ENCODE measurements around the gene FCRL5. TPM values are rescaled to one million over a fixed set of nuclear protein-coding genes. Genes with fewer than 3 reads are reported as not detected.

Gene FCRL5
- total and polyA plus RNA-seq, 10 of the 15 experiments (the other 5 are each of a cell fraction or from before 2014, with no cell fraction given): 1.1 to 136 (median 7.0) TPM

- no peak for TF ChIP-seq BCL3 (IDR thresholded peaks at IDR 0.05; ENCODE audit: borderline replicate concordance, insufficient read depth, low read depth, low read length, poor library complexity, severe bottlenecking)
- TF ChIP-seq RAD21 (IDR thresholded peaks at IDR 0.05; ENCODE audit: insufficient read depth, low read depth, low read length): no peak
- TF ChIP-seq RFX5 (IDR thresholded peaks at IDR 0.05; ENCODE audit: low read depth, low read length): no peak
- 0 out of 2 replicates have a peak, but pooled peaks have one; percentile 20 for TF ChIP-seq RELB (IDR thresholded peaks at IDR 0.05; ENCODE audit: low read depth)
- no peak for TF ChIP-seq CTCF (IDR thresholded peaks at IDR 0.05 in 2 of 3, conservative IDR thresholded peaks at IDR 0.05 in 1 of 3; ENCODE audit: control insufficient read depth in 2 of 3, extremely low read depth in 1 of 3, insufficient read depth in 1 of 3, low read depth in 3 of 3, low read length in 3 of 3)
- peak; percentile 73 for TF ChIP-seq EED (IDR thresholded peaks at IDR 0.05; ENCODE audit: low read depth)
- no peak for TF ChIP-seq GATAD2B (conservative IDR thresholded peaks at IDR 0.05; ENCODE audit: low read depth)
- no peak for TF ChIP-seq TAF1 (IDR thresholded peaks at IDR 0.05; ENCODE audit: borderline replicate concordance, low read depth, low read length)
- TF ChIP-seq SPI1 (IDR thresholded peaks at IDR 0.05; ENCODE audit: borderline replicate concordance, insufficient read depth, low read depth, low read length): peak; percentile 29; the same call in 1 of the 2 replicates
- no peak for TF ChIP-seq BCLAF1 (IDR thresholded peaks at IDR 0.05)
- TF ChIP-seq ZZZ3 (IDR thresholded peaks at IDR 0.05; ENCODE audit: control insufficient read depth, insufficient read length, low read depth): no peak
- TF ChIP-seq CBFB (IDR thresholded peaks at IDR 0.05; ENCODE audit: low read depth): peak; percentile 72; the same call in 1 of the 2 replicates
- no peak for TF ChIP-seq KAT2A (conservative IDR thresholded peaks at IDR 0.05; ENCODE audit: control insufficient read depth, low read depth, low read length)
- TF ChIP-seq SMAD5 (IDR thresholded peaks at IDR 0.05; ENCODE audit: low read depth): no peak
- TF ChIP-seq EGR1 (IDR thresholded peaks at IDR 0.05; ENCODE audit: borderline replicate concordance in 1 of 2, low read depth in 2 of 2, low read length in 2 of 2): no peak
- no peak for TF ChIP-seq FOS (IDR thresholded peaks at IDR 0.05; ENCODE audit: borderline replicate concordance, extremely low read depth, insufficient read length)
- 0 out of 2 replicates have a peak, but pooled peaks have one; percentile 35 for TF ChIP-seq ZBED1 (IDR thresholded peaks at IDR 0.05; ENCODE audit: borderline replicate concordance)
- peak; percentile 61; the same call in 1 of the 2 replicates for TF ChIP-seq ZNF217 (IDR thresholded peaks at IDR 0.05)
- TF ChIP-seq CREB1 (IDR thresholded peaks at IDR 0.05; ENCODE audit: low read depth): no peak
- TF ChIP-seq POLR2AphosphoS2 (IDR thresholded peaks at IDR 0.05; ENCODE audit: low read depth, low read length): no peak
- peak; percentile 98 for TF ChIP-seq NR2F1 (conservative IDR thresholded peaks at IDR 0.05)
- no peak for TF ChIP-seq USF2 (IDR thresholded peaks at IDR 0.05; ENCODE audit: borderline replicate concordance, low read depth, low read length)
Observed at GRCh38 chr1:157596384-157596783, 44.1 kb upstream of the FCRL5 start (continued).

Data from GM12878 (cell line).